GM12891 (cell line): Measurements from ENCODE around the gene HDAC9.
A peak's percentile ranks its signal among the peaks of the same experiment; 100 is the strongest.

Experiments used
- POLR2A ChIP-seq: IDR thresholded peaks from 2 replicates; pipeline ENCODE4 v1.6.1; 2011; ENCODE audit warnings: low read depth, low read length, control low read depth
- POLR2AphosphoS5 ChIP-seq: IDR thresholded peaks from 2 replicates; pipeline ENCODE4 v1.6.1; 2011; ENCODE audit warnings: low read depth, low read length, control low read depth
- POU2F2 ChIP-seq: IDR thresholded peaks from 2 replicates; pipeline ENCODE4 v1.6.1; 2011; ENCODE audit warnings: low read depth, mild to moderate bottlenecking, control low read depth, low read length, moderate library complexity
- SPI1 ChIP-seq: IDR thresholded peaks from 2 replicates; pipeline ENCODE4 v1.6.1; 2011; ENCODE audit warnings: low read depth, low read length, control low read depth
- TAF1 ChIP-seq: IDR thresholded peaks from 2 replicates; pipeline ENCODE4 v1.6.1; 2011; ENCODE audit warnings: low read depth, low read length, control low read depth

GRCh38 chr7:18497800-18498199, 2.3 kb downstream of the HDAC9 start:
- TF ChIP-seq POLR2AphosphoS5 (no peak), POLR2A (no peak), TAF1 (no peak), SPI1 (0 out of 2 replicates have a peak, but pooled peaks have one; percentile 3), POU2F2 (no peak)
